GM19463 (cell line): Measurements from ENCODE around the gene SMCP.

Experiments used
- ATAC-seq: cut with Tn5 transposase; IDR thresholded peaks from one replicate; pipeline ENCODE4 v1.9.1; 2021; ENCODE audit warnings: mild to moderate bottlenecking, moderate library complexity; ENCODE audit not compliant: unreplicated experiment

The SMCP gene, protein sequence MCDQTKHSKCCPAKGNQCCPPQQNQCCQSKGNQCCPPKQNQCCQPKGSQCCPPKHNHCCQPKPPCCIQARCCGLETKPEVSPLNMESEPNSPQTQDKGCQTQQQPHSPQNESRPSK

GRCh38 chr1:152878042-152878441, at the start of gene SMCP:
Gene SMCP (plus strand): TSS chr1:152878322. CDS start chr1:152884423, 6,101 bp downstream.
- no peak for ATAC-seq

GRCh38 chr1:152836870-152837269, 41.3 kb upstream of the SMCP start:
- ATAC-seq: no peak

DNA sequence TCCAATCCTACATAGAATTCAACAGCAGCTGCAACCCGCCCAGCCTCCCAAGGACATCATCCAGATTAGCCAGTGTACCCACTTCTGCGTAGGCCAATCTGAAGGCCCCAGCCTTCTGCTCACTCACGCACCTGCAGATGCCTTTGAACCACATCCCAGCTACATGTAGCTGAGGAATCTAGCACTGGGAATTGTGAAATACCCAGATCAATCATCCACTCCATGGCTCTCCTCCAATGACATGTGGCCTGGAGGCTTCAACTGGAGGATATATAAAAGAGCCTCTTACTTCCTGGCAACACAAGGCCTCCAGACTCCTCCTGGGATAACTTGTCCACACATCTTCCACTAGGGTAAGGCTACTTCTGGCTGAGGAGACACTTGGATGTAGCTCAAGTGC, 35.6 kb upstream of the SMCP start, which contains the start of gene LCE6A:
TSS of gene LCE6A (plus strand) at position 301 of the 400 bp plus-strand sequence. CDS start 665 bp downstream, outside the sequence.
- no peak for ATAC-seq

DNA sequence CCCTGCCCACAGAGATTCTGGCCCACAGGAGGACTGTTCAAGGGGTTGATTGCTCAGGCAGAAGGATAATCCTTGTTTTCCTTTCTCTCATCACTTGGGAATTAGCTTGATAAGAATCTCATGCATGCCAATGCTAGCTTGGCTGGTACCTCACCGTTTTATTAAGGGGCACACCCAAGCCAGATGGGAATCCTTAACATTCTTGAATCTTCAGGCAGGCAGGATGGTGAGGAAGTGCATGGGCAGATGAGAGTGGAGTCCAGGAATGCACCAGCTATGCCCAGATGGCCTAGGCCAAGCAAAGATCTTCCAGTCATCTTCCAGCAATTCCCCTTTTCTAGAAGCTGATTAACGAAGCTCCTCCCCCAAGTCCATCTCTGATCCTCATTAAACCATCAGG, 22.5 kb upstream of the SMCP start:
- ATAC-seq: no peak

- no peak for ATAC-seq
Measured at GRCh38 chr1:152858062-152858461, 20.1 kb upstream of the SMCP start.

GRCh38 chr1:152859696-152860095, 18.4 kb upstream of the SMCP start, which contains the start of gene LCE7A:
Gene LCE7A (plus strand): TSS chr1:152859996. CDS start chr1:152860698, 702 bp downstream.
- no peak for ATAC-seq

GRCh38 chr1:152860129-152860528, 18.0 kb upstream of the SMCP start:
- ATAC-seq: no peak

- ATAC-seq: no peak
Measured at GRCh38 chr1:152861374-152861773, 16.7 kb upstream of the SMCP start.

DNA sequence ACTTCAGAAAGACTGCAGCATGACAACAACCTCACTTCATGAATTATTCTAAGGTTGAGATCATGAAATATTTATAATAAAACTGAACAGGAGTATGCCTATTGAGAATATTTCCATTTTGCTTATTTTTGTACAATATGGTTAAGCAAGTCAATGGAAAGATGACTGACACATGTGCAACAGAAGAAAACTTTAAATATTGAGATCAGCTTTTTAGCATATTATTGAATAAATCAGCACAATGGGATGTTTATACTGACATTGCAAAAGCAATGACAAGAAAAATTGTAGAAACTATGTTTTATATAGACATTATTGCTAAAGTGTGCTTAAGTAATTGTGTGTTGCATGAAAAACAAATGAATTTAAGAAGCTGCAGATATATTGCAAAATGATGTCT, 13.7 kb upstream of the SMCP start:
- ATAC-seq: no peak

GRCh38 chr1:152866321-152866720, 11.8 kb upstream of the SMCP start:
- no peak for ATAC-seq

- no peak for ATAC-seq
Measured at GRCh38 chr1:152869808-152870419, 8.2 kb upstream of the SMCP start.

DNA sequence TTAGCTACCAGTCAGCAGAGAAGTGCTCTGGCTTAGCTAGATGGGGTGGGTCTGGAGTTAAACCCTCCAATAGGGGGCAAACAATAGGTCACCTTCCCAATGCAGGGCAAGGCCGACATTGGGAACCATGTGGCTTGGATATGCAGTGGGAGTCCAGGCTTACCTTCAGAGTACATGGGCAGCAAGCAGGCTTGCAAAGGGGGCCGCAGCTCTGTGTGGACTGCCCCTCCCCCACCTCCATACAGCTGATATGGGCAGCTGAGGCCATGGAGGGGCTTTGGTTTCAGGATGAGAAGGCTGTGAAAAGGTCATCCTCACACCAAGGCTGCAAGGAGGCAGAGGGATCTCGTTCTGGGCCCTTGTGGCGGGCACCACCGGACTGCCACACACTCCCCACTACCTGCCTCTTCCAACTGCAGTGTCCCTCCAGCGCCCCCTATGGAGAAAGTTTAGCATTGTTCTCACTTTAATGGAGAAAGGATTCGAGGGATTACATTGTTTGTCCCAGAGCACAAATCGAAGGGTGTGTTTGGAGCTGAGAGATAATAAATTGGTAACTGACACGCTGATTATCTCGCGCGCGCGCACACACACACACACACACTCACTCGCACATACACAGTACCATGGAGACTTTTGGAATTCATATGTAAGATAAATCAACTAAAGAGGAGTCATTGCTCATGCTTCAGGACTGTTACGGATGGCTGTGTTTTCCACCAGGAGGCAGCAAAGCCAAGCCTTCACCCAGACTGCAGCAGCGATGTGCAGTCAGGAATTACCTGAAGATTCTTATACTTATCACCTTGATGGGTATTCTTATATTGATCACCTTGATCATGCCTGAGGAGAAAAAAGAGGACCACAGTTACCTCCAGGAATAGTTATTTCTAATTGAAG, 7.0 kb upstream of the SMCP start:
- no peak for ATAC-seq

DNA sequence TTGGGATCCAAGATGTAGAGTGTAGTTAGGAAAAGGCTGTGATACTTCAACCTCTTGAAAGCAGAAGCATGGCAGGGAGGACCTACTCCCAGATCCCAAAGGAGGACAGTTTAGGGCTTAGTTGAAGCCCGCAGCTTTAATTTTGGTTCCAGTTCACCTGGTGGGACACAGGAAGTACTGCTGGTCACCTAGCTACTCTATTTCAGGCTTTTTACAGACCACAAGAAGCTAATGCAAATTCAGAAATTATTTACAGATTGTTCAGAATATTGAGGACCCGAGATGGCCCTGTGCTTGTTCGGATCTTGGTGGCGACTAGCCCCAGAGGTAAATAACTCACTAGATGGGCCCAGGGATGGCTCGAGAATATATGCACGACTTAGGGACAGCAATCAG, 6.4 kb upstream of the SMCP start:
- ATAC-seq: no peak

- ATAC-seq: no peak
Measured at GRCh38 chr1:152873495-152873894, 4.6 kb upstream of the SMCP start.

- no peak for ATAC-seq
Measured at GRCh38 chr1:152876827-152877226, 1.3 kb upstream of the SMCP start.

- ATAC-seq: no peak
Measured at GRCh38 chr1:152879559-152880198, 1.6 kb downstream of the SMCP start.

DNA sequence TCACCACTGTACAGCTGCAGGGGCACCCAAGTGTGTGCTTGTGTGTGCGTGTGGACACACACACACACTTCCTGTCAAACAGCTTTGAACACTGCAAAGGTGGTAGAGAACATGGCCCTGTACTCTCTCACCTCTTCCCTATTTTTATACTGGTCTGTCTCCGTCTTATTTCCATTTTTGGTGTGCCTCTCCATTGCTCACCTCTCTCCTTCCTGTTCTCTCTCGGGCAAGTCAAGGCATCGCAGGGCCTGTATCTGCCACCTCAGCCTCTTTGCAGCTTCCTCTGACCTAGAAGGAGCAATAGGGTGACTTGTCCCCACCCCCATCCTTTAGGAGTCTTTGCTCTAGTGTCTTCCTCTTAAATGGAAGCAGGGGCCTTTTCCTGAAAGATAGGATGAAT, 2.2 kb downstream of the SMCP start:
- ATAC-seq: no peak

GRCh38 chr1:152880907-152881306, 2.8 kb downstream of the SMCP start:
- ATAC-seq: peak; percentile 50

DNA sequence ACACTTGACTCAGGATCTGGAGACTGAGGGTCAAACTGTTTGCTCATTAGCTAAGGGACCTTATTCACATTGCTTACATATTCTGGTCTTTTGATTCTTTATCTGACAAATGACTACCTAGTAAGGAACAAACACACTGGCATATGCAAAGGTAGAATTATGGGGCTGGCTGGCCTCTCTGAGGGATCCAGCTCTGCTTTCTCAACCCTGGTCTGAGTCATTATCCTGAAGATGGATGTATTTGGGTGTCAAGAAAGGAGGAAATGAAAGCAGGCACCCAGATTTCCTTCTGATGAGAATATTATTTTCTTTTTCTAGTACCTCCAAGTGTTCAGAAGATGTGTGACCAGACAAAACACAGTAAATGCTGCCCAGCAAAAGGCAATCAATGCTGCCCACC, 6.0 kb downstream of the SMCP start:
- ATAC-seq: no peak

DNA sequence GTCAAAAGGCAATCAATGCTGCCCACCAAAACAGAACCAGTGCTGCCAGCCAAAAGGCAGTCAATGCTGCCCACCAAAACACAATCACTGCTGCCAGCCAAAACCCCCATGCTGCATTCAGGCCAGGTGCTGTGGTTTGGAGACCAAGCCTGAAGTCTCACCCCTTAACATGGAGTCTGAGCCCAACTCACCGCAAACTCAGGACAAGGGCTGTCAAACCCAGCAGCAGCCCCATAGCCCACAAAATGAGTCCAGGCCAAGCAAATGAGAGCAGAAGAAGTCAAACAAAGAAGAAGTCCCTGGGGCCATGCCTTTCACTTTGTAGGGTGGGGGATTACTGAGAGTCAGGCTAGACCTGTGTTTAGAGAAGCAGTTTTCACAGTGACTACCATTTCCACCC, 6.4 kb downstream of the SMCP start:
- no peak for ATAC-seq

GRCh38 chr1:152884966-152885624, 7.0 kb downstream of the SMCP start:
- no peak for ATAC-seq
